Panc1 (cell line): ENCODE results near the gene GALNT13. TPM values are rescaled to one million over a fixed set of nuclear protein-coding genes. Genes with fewer than 3 reads are reported as not detected.

Experiments
- ATAC-seq: fragments of 200-7000 bp; cut with Tn5 transposase; 2 replicates; pipeline ENCODE4 v1.9.1; 2020; ENCODE audit warnings: mild to moderate bottlenecking, moderate library complexity
- BruUV-seq: library from RNA; stranded (reverse); fragments of 400-500 nt; replicated peaks from 2 replicates; lab custom pipeline; 2021; lab: Mats Ljungman, UMichigan
- CTCF ChIA-PET: fragments of 300-600 bp; sonication (Branson Sonifier 250); formaldehyde crosslinking; loops from one replicate; lab custom pipeline; 2022; ENCODE audit warnings: antibody characterized with exemption; lab: Charles Lee
- POLR2A ChIA-PET: fragments of 300-600 bp; sonication (Branson Sonifier 250); formaldehyde crosslinking; loops from one replicate; lab custom pipeline; 2022; ENCODE audit warnings: antibody characterized with exemption; lab: Charles Lee
- DNase-seq: peaks from one replicate; pipeline ENCODE4 v3.0.0-alpha.2; 2010; ENCODE audit warnings: low read depth, low spot score
- H3K27ac ChIP-seq: 2 replicates; pipeline ENCODE4 v1.5.1; 2011; ENCODE audit warnings: mild to moderate bottlenecking, low read length, inconsistent platforms
- H3K27me3 ChIP-seq: fragments of 200-500 bp; sonication (Bioruptor generic); 2 replicates; pipeline ENCODE4 v1.6.0; 2014; ENCODE audit warnings: low read length, inconsistent platforms; ENCODE audit not compliant: control insufficient read depth, insufficient read depth
- H3K36me3 ChIP-seq: fragments of 200-500 bp; sonication (Bioruptor generic); 2 replicates; pipeline ENCODE4 v1.5.1; 2014; ENCODE audit warnings: inconsistent platforms, mild to moderate bottlenecking, low read length, moderate library complexity; ENCODE audit not compliant: control insufficient read depth, insufficient read depth
- H3K4me1 ChIP-seq: 2 replicates; pipeline ENCODE4 v1.5.1; 2011; ENCODE audit warnings: inconsistent platforms, mild to moderate bottlenecking, low read length, moderate library complexity; ENCODE audit not compliant: control insufficient read depth, insufficient read depth
- H3K4me3 ChIP-seq, 2 experiments: 2 replicates each; pipeline ENCODE4 v1.5.1; 2011 to 2012; ENCODE audit warnings: low read depth in 2 of 2, low read length in 2 of 2, mild to moderate bottlenecking in 2 of 2, inconsistent platforms in 1 of 2, moderate library complexity in 1 of 2
- H3K9me3 ChIP-seq: fragments of 200-500 bp; sonication (Bioruptor generic); 2 replicates; pipeline ENCODE4 v1.5.1; 2014; ENCODE audit warnings: low read depth, mild to moderate bottlenecking, inconsistent platforms, low read length, moderate library complexity; ENCODE audit not compliant: control insufficient read depth, insufficient read depth
- CTCF ChIP-seq: fragments of 450-650 bp; IDR thresholded peaks from 2 replicates; pipeline ENCODE4 v1.5.1; 2017; ENCODE audit warnings: mild to moderate bottlenecking
- POLR2AphosphoS5 ChIP-seq: IDR thresholded peaks from 2 replicates; pipeline ENCODE4 v1.6.1; 2012; ENCODE audit warnings: mild to moderate bottlenecking, low read depth, low read length, moderate library complexity
- REST ChIP-seq, 2 experiments: IDR thresholded peaks; 2 replicates each; pipeline ENCODE4 v1.6.1; 2011 to 2012; ENCODE audit warnings: low read depth in 2 of 2, control low read depth in 1 of 2, low read length in 1 of 2, mild to moderate bottlenecking in 1 of 2, moderate library complexity in 1 of 2; ENCODE audit not compliant: insufficient read depth in 1 of 2
- SIN3A ChIP-seq: IDR thresholded peaks from 2 replicates; pipeline ENCODE4 v1.6.1; 2012; ENCODE audit warnings: low read depth, mild to moderate bottlenecking, low read length, moderate library complexity, borderline replicate concordance; ENCODE audit not compliant: insufficient read depth
- TCF7L2 ChIP-seq: IDR thresholded peaks from 2 replicates; pipeline ENCODE4 v1.6.1; 2011; ENCODE audit warnings: mild to moderate bottlenecking, low read depth, low read length, inconsistent platforms
- in situ Hi-C: cut with HindIII; loops from 2 replicates; pipeline ENCODE4 v1.10.0; 2016; ENCODE audit warnings: low sequenced_read_pairs, low pct_unique_long_range_greater_than_20kb
- intact Hi-C: fragments of 100-400 bp; cut with micrococcal nuclease; formaldehyde crosslinking; loops from one replicate; pipeline ENCODE4 v1.10.0; 2022; ENCODE audit not compliant: unreplicated experiment
- total RNA-seq: library from RNA; stranded (reverse); gene quantifications from one replicate; pipeline ENCODE4 v1.2.1, GENCODE V29; 2021; ENCODE audit not compliant: unreplicated experiment

GALNT13 gene
- total RNA-seq, 1 experiment from 2014 or later = not detected

DNA sequence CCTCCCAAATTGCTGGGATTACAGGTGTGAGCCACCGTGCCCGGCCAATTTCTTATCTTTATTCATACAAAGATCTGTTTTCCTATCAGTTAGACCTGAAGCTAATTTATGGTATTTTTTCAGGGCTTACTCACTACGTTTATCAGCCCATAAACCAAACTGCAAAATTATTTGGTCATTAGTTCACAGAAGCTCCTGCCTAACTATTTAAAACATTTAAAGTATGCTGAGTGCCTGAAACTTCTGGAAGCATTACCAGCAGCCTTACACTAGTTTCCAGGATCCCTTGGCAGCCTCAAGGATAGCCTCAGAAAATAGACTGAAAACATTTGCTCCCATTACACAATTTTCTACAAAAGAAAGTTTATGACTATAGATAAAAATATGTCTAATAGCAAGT, 68.8 kb downstream of the GALNT13 start:
- Histone ChIP-seq H3K27ac (no peak overlapping the region), H3K36me3 (no peaks in the 10 kb centered on the region), H3K4me1 (no peaks in the 10 kb centered on the region), H3K27me3 (no peaks in the 10 kb centered on the region), H3K9me3 (no peaks in the 10 kb centered on the region), H3K4me3 (no peak overlapping the region)
- no peak for TF ChIP-seq TCF7L2
- no peak for TF ChIP-seq POLR2AphosphoS5
- no peak for TF ChIP-seq REST (IDR thresholded peaks at IDR 0.05; ENCODE audit: insufficient read depth in 1 of 2, low read depth in 2 of 2, low read length in 1 of 2)
- no peak for TF ChIP-seq CTCF
- no peak for TF ChIP-seq SIN3A
- BruUV-seq = no TSS peak
- intact Hi-C loops (no loop called here), in situ Hi-C loops (no loop called here)
- CTCF ChIA-PET = interaction anchor here (0.6 kb wide), 1 partner anchor 633 kb away, joined by 3 read pairs; no protein-coding TSS in a partner anchor
- ATAC-seq (no peak), DNase-seq (no peak)
- POLR2A ChIA-PET = no interaction called here

DNA sequence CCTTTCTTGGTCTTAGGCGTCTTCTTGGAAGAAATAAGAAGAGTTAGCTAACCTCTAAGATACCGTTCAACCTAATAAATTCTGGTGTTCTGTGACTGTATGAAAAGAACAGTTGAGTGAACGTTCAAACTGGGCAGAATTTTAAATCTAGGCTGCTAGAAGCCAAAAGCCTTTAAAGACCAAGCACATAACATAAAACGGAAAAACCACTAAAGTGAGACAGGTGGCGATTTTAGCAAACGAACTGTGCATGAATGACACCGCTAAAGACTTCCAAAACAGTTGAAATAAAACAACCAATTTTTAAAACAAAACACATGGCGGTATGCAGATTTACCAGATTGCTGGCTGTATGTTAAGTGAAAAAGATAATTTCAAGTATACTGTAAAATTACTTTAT, 73.1 kb downstream of the GALNT13 start:
- ChIA-PET CTCF (no interaction called here), POLR2A (no interaction called here)
- no peaks in the 10 kb centered on the region for H3K9me3 ChIP-seq
- no peak overlapping the region for H3K27ac ChIP-seq
- in situ Hi-C loops (no loop called here), intact Hi-C loops (no loop called here)
- H3K4me1 ChIP-seq = no peaks in the 10 kb centered on the region
- no peak overlapping the region for H3K4me3 ChIP-seq
- no peaks in the 10 kb centered on the region for H3K36me3 ChIP-seq
- ATAC-seq (no peak), DNase-seq (no peak)
- no peaks in the 10 kb centered on the region for H3K27me3 ChIP-seq
- BruUV-seq = no TSS peak
- TF ChIP-seq CTCF (no peak), TCF7L2 (no peak), POLR2AphosphoS5 (no peak), REST (IDR thresholded peaks at IDR 0.05; ENCODE audit: insufficient read depth in 1 of 2, low read depth in 2 of 2, low read length in 1 of 2) (no peak), SIN3A (no peak)
